HG03571 (cell line): ENCODE results near the gene CDH23.

Source experiments
- ATAC-seq: cut with Tn5 transposase; IDR thresholded peaks from one replicate; pipeline ENCODE4 v1.9.1; 2021; ENCODE audit not compliant: unreplicated experiment

CDH23 gene

GRCh38 chr10:71480662-71481061 lies 83.9 kb downstream of the CDH23 start:
- ATAC-seq = no peak

DNA sequence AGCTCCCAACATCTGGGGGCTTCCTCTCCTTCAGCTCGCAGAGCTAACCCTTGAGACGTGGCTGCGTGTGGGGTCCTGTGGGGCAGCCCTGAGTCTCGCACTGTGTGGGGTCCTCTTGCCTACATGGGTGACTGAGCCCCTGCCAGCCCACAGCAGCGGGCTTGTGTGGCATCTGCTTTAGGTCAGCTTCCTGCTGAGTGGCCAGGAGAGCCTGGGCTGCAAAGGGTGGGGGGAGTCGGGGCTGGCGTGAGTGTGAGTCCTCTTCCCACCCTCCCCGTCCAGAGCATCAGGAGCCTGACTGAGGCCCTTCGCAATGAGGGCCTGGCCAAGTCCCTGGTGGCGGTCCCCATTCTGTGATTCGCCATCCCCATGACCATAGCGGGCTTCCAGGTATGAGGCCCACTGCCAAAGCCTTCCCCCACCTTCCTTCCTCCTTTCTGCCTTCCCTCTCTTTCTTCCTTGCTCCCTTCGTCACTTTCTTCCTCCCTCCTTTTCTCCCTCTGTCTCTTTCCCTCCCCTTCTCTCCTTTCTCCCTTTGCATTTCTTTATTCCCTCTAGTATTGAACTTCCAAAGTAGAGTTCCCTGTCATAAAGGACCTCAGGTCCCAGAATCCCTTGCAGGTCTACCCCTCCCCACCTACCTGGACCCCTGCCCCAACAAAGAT lies 85.2 kb downstream of the CDH23 start:
- no peak for ATAC-seq

DNA sequence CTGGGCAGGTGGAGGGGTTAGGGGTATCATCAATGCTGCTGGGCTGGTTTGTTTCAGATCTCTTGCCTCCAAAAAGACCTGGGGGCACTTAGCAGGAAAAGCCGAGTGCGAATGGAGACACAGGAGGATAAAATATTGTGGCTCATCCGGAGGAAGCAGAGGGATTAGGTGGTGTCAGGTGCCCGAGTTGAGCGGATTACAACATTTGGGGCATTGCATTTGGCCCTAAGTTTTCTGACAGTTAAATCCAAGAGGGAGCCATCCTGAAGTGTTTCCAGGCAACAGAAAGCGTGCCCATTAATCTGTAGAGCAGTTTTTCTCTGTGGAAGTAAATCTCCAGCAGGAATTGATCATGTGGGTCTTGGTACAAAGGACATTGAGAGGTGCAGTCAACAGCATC lies 85.9 kb downstream of the CDH23 start:
- no peak for ATAC-seq

DNA sequence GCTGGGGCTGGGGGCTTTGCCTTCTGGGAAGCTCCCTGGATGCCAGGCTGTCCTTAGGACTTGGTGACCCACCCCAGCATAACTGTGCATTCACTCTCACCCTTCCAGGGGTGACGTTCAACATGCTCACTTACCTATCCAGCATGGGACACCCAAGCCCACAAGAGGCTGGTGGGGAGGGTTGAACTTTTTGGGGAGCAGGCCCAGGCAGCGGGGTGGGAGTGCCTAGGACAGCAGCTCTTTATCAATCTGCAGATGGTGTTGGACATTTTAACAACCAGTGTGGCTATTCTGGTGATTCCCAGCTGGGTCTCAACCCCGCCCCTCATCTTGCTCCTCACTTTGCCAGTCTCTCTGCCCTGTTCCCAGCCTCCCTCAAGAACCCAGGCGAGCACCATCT lies 86.4 kb downstream of the CDH23 start:
- ATAC-seq = no peak

GRCh38 chr10:71483885-71484751 lies 87.4 kb downstream of the CDH23 start:
- no peak for ATAC-seq

- no peak for ATAC-seq
These were observed 89.9 kb downstream of the CDH23 start for GRCh38 chr10:71486484-71487114.

- no peak for ATAC-seq
These were observed 91.0 kb downstream of the CDH23 start for GRCh38 chr10:71487726-71488125.

DNA sequence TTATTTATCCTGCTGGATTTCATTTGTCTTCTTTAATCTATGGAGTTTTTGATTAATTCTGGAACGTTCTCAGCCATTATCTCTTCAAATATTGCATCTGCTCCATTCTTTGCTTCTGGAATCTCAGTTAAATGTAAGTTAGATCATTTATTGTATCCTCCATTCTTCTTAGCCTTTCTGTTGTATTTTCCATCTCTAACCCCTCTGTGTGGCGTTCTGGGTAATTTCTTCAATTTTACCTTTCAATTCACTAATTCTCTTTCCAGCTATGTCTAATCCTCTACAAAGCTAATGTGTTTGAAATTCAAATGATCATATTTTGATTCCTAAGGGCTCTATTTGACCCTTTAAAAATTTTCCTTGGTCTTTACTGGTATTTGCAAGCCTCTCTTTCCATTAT lies 92.4 kb downstream of the CDH23 start:
- ATAC-seq = no peak

GRCh38 chr10:71492872-71493271 lies 96.2 kb downstream of the CDH23 start:
- ATAC-seq = no peak

DNA sequence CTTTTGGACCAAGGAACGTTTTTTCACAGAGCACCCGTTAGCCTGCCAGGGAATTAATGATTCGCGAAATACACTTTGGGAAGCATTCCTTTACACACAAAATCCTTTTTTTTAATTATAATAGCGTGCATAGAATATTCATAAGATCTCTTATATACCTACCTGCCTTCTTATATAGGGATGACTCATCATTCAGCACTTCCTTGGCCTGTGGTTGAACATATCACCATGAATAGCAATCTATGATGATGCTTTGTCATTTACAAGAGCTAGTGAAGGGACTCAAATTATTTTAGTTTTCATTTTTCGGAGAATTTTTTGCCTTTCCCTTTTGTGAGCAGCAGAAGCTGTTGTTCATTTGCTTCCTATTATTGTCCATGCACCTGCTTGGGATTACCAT lies 97.0 kb downstream of the CDH23 start:
- no peak for ATAC-seq

DNA sequence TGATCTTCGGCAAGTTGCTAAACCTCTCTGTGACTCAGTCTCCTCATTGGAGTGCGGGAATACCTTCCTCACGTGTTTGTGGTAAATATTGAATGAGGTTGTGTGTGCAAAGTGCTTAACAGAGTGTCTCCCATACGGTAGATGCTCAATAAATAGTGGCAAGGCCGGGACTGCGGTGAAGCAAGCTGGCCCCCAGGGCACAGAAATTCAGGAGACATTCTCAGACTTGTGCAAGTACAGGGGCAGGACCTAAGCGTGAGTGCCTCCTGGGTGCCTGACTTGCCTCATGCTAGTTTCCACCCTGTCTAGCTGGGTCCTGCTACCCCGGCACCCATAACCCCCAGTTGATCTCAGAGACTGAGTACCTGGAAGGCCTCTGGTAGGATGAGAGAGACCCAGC lies 97.8 kb downstream of the CDH23 start:
- ATAC-seq = no peak

DNA sequence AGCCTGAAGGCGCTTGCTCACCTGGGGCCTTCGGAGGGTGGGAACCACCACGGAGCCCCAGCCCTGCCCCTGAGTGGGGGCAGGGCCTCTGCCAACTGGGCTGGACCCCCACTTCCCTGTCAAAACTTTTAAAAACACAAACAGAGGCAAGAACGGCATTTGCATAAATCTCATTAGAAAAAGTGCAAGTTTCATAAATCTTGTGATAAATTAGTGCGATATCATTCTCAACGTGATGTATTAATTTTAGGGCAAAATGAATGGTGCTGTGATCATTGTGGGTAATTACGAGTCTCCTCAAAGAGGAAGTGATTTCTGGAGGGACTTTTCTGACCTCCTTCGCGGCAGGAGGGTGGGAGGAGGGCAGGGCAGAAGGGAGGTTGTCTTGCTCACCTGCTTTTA lies 98.3 kb downstream of the CDH23 start:
- ATAC-seq = no peak

GRCh38 chr10:71496927-71497762 lies 100.4 kb downstream of the CDH23 start:
- ATAC-seq = no peak

GRCh38 chr10:71497763-71498326 lies 101.1 kb downstream of the CDH23 start:
- ATAC-seq = no peak

GRCh38 chr10:71501402-71501801 lies 104.7 kb downstream of the CDH23 start:
- no peak for ATAC-seq

GRCh38 chr10:71502190-71502589 lies 105.5 kb downstream of the CDH23 start:
- no peak for ATAC-seq

DNA sequence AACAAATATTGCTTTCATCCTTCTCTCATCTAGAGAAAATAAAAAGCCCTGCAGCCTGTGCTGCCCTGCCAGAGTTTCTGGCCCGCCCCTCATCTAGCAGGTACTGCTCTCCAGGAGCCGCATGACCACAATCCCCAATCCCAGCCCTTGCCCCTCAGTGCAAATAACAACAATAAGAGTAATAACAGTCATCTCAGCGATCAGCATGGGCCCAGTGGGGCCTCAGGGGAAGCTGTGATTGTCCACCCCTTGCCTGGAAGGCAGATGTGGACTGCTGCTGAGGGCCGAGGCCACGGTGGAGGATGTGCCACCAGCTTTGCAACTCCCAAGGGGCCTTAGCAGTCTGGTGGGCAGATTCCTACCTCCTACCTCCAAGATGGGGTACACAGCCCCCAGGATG lies 106.1 kb downstream of the CDH23 start:
- no peak for ATAC-seq

DNA sequence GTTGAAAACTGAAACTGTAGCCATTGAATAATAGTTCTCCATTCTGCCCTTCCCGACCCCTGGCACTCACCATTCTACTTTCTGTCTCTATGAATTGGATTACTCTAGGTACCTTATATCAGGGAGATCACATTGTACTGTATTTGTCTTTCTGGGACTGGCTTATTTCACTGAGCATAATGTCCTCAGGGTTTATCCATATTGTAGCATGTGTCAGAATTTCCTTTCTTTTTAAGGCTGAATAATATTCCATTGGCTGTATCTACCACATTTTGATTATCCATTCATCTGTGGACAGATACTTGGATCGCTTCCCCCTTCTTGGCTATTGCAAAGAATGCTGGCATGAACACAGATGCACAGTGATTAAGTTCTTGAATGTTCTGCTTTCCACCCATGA lies 107.4 kb downstream of the CDH23 start:
- ATAC-seq = no peak

DNA sequence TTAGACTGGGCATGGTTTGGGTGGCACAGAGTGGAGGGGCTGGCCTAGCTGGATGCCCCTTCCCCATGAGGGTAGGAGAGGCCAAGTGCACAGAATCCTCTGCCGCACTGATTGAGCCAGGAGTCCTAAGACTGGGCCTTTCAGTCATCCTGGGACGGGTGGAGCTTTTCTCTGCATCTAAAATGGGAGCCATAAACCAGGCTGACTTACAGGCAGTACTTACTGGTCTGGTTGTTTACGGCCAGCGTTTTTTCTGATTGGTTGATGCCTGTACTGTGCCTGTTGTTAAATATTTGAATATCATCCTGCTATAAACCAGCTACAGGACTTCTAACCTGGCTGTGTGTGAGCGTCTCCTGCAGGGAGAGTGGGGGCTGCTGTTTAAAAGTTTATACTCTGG lies 107.8 kb downstream of the CDH23 start:
- no peak for ATAC-seq

- no peak for ATAC-seq
These were observed 109.1 kb downstream of the CDH23 start for GRCh38 chr10:71505862-71506261.

GRCh38 chr10:71509444-71509843 lies 112.7 kb downstream of the CDH23 start:
- ATAC-seq = no peak
